Rectal smooth muscle tissue (tissue), 1 donor: ENCODE measurements around the gene CDC6.

ENCODE experiments used
- H3K27ac ChIP-seq: one replicate; pipeline ENCODE4 v1.7.0; 2013; ENCODE audit warnings: low read depth, low read length, inconsistent platforms
- H3K27me3 ChIP-seq: one replicate; pipeline ENCODE4 v1.7.0; 2013; ENCODE audit warnings: low read length; ENCODE audit not compliant: control insufficient read depth, insufficient read depth
- H3K36me3 ChIP-seq: one replicate; pipeline ENCODE4 v1.7.0; 2013; ENCODE audit warnings: low read length; ENCODE audit not compliant: control insufficient read depth, insufficient read depth
- H3K4me1 ChIP-seq: one replicate; pipeline ENCODE4 v1.7.0; 2013; ENCODE audit warnings: low read length; ENCODE audit not compliant: control insufficient read depth, insufficient read depth
- H3K4me3 ChIP-seq: one replicate; pipeline ENCODE4 v1.7.0; 2013; ENCODE audit warnings: low read length
- H3K9ac ChIP-seq: one replicate; pipeline ENCODE4 v1.7.0; 2013; ENCODE audit warnings: low read length

CDC6 gene

GRCh38 chr17:40331743-40332641 lies 44.3 kb downstream of the CDC6 start:
- Histone ChIP-seq H3K9ac (no peak overlapping the region), H3K27ac (peak overlapping the region; percentile 80), H3K4me1 (peaks cover 45% of the 10 kb centered on the region), H3K36me3 (no peaks in the 10 kb centered on the region), H3K27me3 (no peaks in the 10 kb centered on the region), H3K4me3 (peak overlapping the region; percentile 29)

- Histone ChIP-seq H3K27me3 (no peaks in the 10 kb centered on the region), H3K27ac (no peak overlapping the region), H3K9ac (no peak overlapping the region), H3K4me1 (peaks cover 40% of the 10 kb centered on the region), H3K4me3 (no peak overlapping the region), H3K36me3 (no peaks in the 10 kb centered on the region)
Measured at GRCh38 chr17:40333781-40334448, 46.2 kb downstream of the CDC6 start.

DNA sequence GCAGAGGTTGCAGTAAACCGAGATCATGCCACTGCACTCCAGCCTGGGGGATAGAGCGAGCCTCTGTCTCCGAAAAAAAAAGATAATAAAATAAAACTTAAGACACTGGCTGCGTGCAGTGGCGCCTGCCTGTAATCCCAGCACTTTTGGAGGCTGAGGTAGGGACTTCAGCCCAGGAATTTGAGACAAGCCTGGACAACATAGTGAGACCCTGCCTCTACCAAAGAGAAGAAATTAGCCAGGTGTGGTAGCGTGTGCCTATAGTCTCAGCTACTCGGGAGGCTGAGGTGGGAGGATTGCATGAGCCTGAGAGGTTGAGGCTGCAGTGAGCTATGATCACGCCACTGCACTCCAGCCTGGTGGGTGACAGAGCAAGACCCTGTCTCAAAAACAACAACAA lies 47.9 kb downstream of the CDC6 start:
- Histone ChIP-seq H3K9ac (no peak overlapping the region), H3K27me3 (no peaks in the 10 kb centered on the region), H3K27ac (no peak overlapping the region), H3K4me3 (no peak overlapping the region), H3K4me1 (peaks cover 32% of the 10 kb centered on the region), H3K36me3 (no peaks in the 10 kb centered on the region)

DNA sequence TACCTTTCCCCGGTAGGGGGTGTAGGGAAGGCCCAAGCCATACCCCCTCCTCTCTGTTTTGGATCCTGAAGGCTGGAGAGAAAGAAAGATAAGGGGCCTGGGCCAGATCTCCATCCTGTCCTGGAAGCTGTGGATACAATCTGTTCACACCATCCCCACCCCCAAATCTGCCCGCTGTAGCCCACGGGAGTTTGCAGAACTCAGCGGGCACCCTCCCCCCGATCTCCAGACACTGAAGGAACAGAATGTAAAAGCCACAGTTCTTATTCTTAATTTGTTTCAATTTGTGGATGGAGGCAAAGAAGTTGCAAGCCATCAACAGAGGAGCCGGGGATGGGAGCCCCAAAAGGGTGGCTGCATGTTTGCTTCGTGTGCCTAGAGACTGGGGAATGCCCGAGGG lies 49.7 kb downstream of the CDC6 start:
- Histone ChIP-seq H3K4me3 (no peak overlapping the region), H3K27ac (no peak overlapping the region), H3K36me3 (no peaks in the 10 kb centered on the region), H3K27me3 (no peaks in the 10 kb centered on the region), H3K9ac (no peak overlapping the region), H3K4me1 (peaks cover 21% of the 10 kb centered on the region)

DNA sequence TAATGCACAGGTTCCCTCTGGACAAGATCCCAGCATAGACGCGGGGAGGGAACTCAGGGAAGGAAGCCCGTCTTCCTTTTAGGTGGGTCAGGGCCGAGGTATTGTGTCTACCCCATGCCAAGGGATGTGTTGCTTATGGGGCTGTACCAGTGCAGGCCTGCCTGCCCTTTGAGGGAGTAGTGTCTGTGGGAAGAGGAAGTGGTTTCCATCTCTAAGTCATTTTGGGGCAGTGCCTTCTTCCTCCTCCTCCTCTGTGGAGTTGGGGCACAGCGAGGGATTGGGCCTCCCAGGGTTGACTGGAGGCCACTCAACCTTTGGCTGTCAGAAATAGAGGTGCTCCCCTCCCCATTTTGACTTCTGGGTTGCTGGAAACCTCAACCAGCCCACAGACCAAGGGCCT lies 50.4 kb downstream of the CDC6 start:
- Histone ChIP-seq H3K4me3 (no peak overlapping the region), H3K9ac (no peak overlapping the region), H3K27ac (no peak overlapping the region), H3K27me3 (no peaks in the 10 kb centered on the region), H3K36me3 (no peaks in the 10 kb centered on the region), H3K4me1 (peaks cover 14% of the 10 kb centered on the region)

DNA sequence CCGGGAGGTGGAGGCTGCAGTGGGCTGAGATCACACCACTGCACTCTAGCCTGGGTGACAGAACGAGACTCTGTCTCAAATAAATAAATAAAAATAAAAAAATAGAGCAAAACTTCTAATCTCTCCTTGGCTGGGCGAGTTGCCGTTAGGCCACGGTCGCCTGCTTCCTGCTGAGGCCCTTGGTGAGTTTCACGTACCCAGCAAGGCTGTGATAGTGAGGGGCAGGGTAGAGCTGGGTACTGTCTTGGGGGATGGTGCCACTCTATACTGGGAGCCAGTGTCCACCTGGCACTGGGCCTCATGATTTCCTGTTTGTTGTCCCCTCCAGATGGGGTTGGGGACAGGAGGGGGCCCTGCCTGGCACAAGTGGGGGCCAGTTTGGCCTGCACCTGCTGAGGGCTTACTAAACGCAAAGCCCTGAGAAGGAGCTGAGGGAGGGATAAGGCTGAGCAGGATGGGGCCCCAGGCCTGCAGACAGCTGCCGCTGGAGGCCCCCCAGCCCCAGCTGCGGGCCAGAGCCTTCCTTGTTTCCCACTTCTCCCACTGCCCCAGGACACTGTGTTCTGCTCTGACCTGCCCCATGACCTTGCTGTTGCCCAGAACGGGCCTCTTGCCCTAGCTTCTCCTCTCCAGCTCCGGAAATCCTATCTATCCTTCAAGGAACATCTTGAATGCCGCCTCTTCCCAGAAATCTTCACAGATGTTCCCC lies 51.4 kb downstream of the CDC6 start:
- Histone ChIP-seq H3K36me3 (no peaks in the 10 kb centered on the region), H3K9ac (no peak overlapping the region), H3K4me1 (peaks cover 16% of the 10 kb centered on the region)

GRCh38 chr17:40340327-40340726 lies 52.6 kb downstream of the CDC6 start:
- Histone ChIP-seq H3K27me3 (no peaks in the 10 kb centered on the region), H3K4me1 (peaks cover 13% of the 10 kb centered on the region), H3K36me3 (no peaks in the 10 kb centered on the region), H3K27ac (peak overlapping the region; percentile 87), H3K9ac (no peak overlapping the region), H3K4me3 (no peak overlapping the region)

More for the DNA sequence above, 51.4 kb downstream of the CDC6 start:
- H3K4me3 ChIP-seq = no peak overlapping the region
- H3K27me3 ChIP-seq = no peaks in the 10 kb centered on the region
- no peak overlapping the region for H3K27ac ChIP-seq

- Histone ChIP-seq H3K27ac (peak overlapping the region; percentile 87), H3K9ac (peak overlapping the region; percentile 81), H3K27me3 (no peaks in the 10 kb centered on the region), H3K36me3 (no peaks in the 10 kb centered on the region), H3K4me3 (peak overlapping the region; percentile 87), H3K4me1 (peaks cover 20% of the 10 kb centered on the region)
Measured at GRCh38 chr17:40340880-40341807, 53.5 kb downstream of the CDC6 start.

DNA sequence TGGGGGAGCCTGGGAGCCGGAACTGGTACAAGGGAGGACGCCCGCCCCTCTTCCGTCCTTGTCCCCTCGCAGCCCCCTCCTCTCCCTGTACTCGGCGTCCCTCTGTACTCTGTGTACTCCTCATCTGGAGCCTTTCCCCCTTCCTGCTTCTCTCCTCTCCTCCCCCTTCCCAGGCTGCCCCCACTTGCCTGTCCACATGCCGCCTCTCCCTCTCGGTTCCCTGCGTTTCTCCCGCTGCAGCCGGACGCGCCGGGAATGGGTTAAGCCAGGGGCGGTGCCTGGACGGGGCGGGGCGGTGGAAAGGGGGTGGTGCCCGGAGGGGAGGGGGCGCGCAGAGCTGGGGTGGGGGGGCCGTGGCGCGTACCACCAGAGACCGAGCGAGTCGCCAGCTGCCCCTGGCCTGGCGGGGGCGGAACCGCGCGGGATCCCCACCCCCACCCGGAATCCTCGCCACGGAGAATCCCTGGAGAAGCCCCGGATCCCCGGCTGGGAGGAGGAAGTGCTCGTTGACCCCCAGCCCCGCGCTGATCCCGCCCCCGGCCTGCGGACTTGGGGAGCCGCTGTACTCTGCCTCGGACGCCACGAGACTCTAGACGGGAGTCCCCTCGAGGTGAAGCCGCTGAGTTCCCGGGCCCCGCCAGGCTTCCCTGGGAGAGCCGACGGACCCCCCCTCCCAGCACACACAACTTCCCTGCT lies 54.3 kb downstream of the CDC6 start:
- peak overlapping the region; percentile 87 for H3K27ac ChIP-seq
- peak overlapping the region; percentile 88 for H3K9ac ChIP-seq
- H3K4me3 ChIP-seq = peak overlapping the region; percentile 87
- no peaks in the 10 kb centered on the region for H3K27me3 ChIP-seq
- no peaks in the 10 kb centered on the region for H3K36me3 ChIP-seq
- peaks cover 26% of the 10 kb centered on the region for H3K4me1 ChIP-seq

DNA sequence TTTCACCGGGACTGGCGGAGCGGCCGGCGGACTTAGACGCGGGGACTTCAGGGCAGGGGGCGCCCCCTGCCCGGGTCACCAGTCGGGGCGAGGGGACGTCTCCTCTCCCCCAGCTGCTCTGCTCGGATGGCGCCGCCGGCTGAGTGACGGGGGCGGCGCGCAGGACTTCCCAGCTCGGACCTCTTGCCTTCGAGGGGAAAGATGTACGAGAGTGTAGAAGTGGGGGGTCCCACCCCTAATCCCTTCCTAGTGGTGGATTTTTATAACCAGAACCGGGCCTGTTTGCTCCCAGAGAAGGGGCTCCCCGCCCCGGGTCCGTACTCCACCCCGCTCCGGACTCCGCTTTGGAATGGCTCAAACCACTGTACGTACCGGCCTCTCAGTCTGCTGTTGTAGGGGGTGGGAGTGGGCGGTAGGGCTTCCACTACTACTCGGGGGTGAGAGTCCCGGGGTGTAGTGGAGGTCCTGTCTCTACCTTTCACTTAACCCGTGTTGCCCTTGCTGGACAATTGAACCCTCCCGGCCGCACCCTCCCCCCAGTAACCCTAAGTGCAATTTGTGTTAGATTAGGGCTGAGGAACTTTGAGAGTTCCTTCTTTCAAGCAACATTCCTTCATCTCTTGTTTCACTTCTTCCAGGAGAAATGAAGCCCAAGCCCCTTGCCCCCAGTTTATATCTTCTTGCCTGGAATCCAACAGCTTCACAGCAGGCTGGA lies 55.0 kb downstream of the CDC6 start:
- H3K4me1 ChIP-seq = peaks cover 32% of the 10 kb centered on the region
- no peaks in the 10 kb centered on the region for H3K27me3 ChIP-seq
- H3K4me3 ChIP-seq = peak overlapping the region; percentile 87
- H3K36me3 ChIP-seq = no peaks in the 10 kb centered on the region
- peak overlapping the region; percentile 88 for H3K9ac ChIP-seq
- H3K27ac ChIP-seq = peak overlapping the region; percentile 87
